NCI-H1436 (cell line): ENCODE measurements around the gene MBD5.

ENCODE experiments used
- DNase-seq: peaks from one replicate; lab custom pipeline; 2025; lab: John Stamatoyannopoulos, UW

Gene MBD5

GRCh38 chr2:148221166-148221565 is 200.3 kb downstream of the MBD5 start:
- DNase-seq, result no peak

- no peak for DNase-seq
Measured at GRCh38 chr2:148221926-148222325, 201.0 kb downstream of the MBD5 start.

DNA sequence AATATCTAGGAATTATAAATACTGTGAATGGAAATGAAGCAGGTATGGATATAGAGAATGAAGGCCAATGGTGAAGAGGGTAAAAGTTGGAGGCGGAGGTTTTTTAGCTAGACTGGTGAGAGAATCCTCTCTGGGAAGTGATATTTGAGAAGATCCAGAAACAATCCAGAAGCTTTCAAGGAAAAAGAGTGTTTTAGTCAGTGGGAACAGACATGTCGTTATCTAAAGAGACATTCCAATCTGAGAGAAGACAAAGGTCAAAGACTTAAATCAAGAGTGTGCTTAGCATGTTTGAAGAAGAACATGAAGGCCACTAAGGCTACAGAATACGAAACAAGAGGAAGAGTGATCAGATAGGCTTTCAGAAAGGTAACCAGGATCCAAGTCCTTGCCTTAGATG is 211.0 kb downstream of the MBD5 start:
- no peak for DNase-seq

GRCh38 chr2:148234143-148234542 is 213.3 kb downstream of the MBD5 start:
- DNase-seq, result no peak

GRCh38 chr2:148237911-148238310 is 217.0 kb downstream of the MBD5 start:
- no peak for DNase-seq

DNA sequence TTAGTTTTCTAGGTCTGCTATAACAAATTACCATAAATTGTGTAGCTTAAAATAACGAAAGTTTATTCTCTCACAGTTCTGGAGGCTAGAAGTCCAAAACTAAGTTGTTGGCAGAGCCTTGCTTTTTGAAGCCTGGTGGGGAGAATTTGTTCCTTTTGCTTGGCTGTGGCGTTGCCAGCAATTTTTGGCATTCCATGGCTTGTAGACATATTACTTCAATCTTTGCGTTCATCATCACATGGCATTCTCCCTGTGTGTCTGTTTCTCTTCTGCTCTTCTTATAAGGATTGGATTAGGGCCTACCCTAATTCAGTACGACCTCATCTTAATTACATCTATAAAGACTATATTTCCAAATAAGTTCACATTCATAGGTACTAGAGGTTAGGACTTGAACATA is 217.7 kb downstream of the MBD5 start:
- DNase-seq, result no peak

- DNase-seq, result no peak
Measured at GRCh38 chr2:148240838-148241237, 219.9 kb downstream of the MBD5 start.

DNA sequence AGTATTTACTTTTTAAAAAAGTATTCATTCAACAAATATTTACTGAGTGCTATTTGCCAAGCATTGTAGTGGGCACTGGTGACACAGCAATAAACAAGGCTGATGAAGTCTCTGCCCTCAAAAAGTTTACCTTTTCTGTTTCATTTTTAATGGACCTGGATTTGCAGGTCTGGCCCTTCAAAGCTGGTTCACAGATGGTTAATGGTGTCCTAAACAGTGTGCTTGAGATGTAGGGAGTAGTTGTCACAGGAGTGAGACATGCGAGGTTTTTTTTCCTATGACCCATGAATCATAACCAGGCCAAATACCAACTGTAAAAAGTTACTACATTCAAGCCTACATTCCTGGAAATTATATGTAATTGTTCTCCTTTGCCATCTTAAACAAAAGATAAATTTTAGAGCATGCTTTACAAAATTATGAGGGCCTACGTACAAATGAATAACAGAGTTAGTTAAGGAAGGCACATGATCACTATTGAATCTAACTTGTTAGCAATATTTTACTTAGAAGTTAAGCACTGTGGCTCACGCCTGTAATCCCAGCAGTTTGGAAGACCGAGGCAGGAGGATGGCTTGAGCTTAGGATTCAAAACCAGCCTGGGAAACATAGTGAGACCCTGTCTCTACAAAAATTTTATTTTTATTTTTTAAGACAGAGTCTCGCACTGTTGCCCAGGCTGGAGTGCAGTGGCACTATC is 223.9 kb downstream of the MBD5 start:
- DNase-seq, result no peak

DNA sequence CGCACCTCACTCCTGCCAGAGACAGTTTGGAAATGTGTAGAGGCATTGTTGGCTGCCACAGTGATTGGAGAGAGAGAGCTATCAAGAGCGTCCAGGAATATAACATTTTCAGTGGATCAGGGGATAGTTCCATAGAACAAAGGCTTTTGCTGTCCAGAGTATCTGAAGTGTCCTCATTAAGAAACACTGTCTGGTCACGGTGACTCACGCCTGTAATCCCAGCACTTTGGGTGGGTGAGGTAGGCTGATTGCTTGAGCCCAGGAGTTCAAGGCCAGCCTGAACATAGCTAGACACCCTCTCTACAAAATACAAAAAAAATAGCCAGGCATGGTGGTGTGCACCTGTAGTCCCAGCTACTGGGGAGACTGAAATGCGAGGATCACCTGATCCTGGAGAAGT is 231.1 kb downstream of the MBD5 start:
- no peak for DNase-seq

DNA sequence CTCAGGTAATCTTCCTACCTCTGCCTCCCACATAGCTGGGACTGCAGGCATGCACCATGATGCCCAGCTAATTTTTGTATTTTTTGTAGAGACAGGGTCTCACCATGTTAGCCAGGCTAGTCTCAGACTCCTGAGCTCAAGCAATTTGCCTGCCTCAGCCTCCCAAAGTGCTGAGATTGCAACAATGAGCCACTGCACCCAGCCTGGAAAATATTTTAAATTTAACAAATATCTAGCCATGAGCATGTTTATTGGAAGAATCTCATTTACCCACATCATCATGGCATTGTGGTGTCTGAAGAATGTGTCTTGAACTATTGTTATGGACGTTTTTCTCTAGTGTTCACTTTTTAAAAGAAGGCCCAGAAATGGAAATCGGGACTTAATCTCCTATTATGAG is 231.8 kb downstream of the MBD5 start:
- DNase-seq, result no peak

DNA sequence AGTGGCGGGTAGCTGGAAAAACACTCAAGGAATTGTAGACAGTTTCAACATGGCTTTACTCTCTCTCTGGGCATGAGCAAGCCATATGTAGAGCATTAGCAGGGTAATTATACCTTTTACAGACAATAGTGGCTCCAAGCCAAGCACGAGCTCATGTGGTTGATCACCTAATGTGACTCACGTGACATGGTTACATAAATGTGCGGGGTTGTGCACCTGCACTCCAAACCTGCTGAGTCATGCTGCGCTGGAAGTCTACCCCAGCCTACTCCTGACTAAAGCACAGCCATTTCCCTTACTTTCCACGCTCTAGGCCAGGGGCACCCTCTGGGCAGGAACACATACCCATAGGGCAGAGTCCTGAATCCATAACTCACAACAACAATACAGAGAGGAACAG is 232.8 kb downstream of the MBD5 start:
- no peak for DNase-seq

- DNase-seq, result no peak
Measured at GRCh38 chr2:148255929-148256328, 235.0 kb downstream of the MBD5 start.

- no peak for DNase-seq
Measured at GRCh38 chr2:148257276-148257675, 236.4 kb downstream of the MBD5 start.

DNA sequence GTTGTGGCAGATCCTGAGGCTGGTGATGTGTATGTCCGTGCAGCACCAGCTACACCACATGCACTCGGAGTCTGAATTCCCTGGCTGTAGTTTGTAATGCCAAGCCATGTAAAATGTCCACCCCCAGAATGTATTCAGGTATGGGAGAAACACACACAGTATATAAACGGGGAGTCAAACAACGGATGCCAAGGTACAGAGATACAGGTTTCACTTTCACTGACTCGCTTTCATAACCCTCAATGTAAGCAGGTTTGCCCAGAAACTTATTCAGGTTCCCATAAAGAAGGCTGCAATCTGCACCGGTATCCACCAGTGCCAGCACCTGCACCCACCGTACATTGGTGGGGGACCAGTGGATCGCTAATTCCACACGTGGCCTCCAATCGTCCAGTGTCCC is 237.2 kb downstream of the MBD5 start:
- DNase-seq, result no peak

GRCh38 chr2:148259674-148260073 is 238.8 kb downstream of the MBD5 start:
- no peak for DNase-seq

DNA sequence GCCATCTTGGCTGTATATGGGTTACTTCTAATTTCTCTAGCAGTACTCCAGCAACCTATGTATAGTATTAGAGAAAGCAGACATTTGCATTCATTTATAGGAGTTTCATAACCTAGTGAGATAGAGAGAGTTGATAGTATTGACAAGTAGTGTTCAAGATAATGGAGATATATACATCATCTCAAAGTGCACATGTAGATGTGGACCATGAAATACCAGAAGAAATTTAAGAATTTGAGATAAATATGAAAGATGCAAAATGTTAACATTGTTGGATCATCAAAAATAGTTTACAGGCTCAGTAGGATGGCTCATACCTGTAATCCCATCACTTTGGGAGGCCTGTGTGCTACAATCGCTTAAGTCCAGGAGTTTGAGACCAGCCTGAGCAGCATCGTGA is 243.0 kb downstream of the MBD5 start:
- no peak for DNase-seq

DNA sequence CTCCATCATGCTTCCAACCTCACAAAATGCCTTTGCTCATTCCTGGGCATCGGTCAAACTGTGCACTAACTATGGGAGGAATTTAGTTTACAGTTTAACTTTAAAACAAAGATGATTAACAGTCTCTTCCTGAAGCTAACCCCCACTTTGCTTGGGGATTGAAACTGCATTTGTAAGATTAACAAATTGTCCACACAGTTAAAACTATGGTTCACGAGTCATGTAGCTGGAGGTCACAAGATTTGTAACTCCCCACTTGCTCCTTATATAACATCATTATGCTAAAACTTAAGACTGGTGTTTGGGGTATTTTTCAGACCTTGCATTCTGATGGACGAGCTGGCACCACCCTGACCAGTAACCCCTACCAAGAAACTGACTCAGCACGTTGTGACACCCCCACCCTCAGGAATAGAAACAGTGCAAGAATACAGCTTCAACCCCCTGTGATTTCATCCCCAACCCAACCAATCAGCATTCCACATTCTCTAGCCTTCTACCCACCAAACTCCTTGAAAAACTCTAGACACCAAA is 252.3 kb downstream of the MBD5 start:
- no peak for DNase-seq

DNA sequence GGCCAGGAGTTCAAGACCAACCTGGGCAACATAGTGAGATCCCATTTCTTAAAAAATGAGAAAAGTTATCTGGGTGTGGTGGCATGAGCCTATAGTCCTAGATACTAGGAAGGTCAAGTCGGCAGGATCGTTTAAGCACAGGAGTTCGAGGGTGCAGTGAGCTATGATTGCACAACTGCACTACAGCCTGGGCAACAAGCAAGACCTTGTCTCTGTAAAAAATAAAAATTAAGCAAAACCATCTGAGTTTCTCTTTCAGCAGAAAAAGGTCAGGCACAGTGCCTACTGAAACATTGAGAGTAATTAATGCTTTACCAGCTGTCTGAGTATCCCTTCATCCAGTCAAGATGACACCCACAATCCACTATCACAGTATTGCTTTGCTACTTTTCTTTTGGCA is 258.3 kb downstream of the MBD5 start:
- no peak for DNase-seq

DNA sequence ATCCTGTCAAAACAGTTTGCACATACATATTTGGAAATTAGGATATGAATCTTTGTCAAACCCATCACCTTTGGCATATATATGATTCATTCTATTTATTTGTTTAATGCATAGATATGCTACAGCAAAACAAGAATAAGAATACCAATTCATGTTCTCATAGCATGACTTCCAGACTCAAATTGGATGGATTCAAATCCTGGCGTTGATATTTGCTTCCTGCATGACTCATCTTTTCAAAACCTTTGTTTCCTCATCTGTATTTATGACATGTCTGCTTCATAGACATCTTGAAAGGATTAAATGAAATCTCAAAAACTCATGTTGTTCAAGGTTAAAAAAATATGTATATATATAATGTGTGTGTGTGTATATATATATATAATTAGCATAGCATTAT is 261.3 kb downstream of the MBD5 start:
- no peak for DNase-seq

- no peak for DNase-seq
Measured at GRCh38 chr2:148292431-148292830, 271.5 kb downstream of the MBD5 start.

GRCh38 chr2:148298196-148298595 is 277.3 kb downstream of the MBD5 start:
- no peak for DNase-seq

DNA sequence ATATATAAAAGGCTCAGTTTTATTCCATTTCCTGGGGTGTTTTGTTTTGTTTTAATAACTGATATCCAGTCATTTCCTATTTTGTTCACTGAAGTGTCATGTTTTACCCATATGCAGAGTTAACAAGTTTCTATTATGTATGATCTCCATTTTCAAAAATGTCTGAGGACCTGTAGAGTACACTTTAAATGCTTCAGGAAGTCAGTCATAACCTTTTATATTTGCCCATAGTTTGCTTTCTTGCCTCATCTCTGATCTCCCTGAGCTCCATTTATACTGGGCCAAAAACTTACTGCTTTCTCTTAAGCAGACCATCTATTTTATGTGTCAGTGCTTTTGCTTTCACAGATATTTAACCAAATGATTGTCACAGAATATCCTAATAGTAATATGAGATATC is 278.7 kb downstream of the MBD5 start:
- no peak for DNase-seq

DNA sequence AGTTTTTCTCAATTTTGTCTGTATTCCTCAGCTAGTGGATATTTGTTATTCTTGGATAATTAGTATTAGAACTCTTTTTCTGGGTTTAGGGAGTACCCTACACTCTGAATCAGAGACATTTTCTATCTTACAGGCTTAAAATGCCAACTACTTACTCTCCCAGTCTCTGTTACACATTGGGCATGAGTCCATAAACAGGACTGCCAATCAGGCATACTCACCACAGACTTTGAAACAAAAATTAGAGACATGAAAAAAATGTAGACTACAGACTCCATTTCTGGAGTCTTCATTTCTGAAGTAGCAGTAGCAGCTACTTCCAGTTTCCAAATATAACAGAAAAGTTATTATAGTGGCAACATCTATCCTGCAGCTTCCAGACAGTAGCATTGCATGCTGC is 279.7 kb downstream of the MBD5 start:
- DNase-seq, result no peak

- DNase-seq, result no peak
Measured at GRCh38 chr2:148301362-148301761, 280.5 kb downstream of the MBD5 start.
